Middle frontal gyrus (tissue), 1 donor: Measurements from ENCODE around the gene RET.

Source experiments
- DNase-seq: peaks from one replicate; pipeline ENCODE4 v3.0.0-alpha.2; 2015; ENCODE audit warnings: low spot score; ENCODE audit errors: extremely low spot score

RET gene

GRCh38 chr10:43076876-43077420 is at the start of gene RET:
Gene RET (plus strand): TSS chr10:43077069. CDS start chr10:43077259, 190 bp downstream.
- DNase-seq = no peak

- no peak for DNase-seq
These were observed 49.4 kb upstream of the RET start for GRCh38 chr10:43027331-43027955.

DNA sequence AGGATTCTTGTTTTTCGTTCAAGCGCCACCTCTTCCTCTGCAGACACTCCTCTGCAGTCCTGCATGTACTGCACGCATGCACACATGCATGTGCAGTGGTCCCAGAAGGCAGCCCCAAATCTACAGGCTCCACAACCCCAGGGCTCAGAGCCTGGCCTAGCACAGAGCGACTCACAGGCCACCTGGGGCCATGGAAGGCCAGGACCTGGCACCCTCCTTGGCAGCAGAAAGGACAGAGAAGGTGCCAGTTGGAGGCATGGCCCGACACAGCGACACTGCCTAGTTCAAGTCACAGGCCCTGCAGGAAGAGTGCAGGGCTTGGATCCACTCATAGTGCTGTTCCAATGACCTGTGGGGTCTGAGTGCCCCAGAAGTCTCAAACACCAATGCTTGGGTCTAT is 48.7 kb upstream of the RET start:
- no peak for DNase-seq

DNA sequence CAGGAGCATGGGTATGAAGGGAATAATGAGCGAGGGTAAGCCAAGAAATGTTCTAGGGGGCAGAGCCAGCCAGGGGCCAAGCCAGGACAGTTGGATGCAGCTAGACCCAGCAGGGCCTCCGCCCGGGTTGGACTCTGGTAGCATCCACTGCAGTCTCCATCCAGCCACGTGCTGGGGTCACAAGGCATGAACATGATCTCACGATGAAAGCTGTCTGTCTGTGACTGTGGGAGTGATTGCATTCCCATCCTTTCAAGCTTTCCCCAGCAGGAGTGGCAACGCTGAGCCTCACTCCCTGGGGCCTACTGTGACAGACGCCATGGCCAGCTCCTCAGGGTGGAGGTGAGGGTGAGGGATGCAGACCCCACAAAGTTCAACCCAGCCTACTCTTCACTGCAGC is 47.8 kb upstream of the RET start:
- no peak for DNase-seq

DNA sequence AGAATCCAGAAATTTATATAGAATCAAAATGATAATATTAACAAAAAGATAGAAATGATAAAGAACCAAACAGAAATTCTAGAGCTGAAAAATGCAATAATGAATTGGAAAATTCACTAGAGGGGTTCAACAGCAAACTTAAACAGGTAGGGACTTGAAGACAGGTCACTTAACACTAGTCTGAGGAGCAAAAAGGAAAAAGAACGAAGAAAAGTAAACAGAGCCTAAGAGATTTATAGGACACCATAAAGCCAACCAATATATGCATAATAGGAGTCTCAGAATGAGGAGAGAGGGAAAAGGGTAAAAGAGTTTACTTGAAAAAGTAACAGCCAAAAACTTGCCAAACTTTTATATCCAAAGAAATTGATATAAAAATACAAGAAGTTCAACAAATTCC is 44.3 kb upstream of the RET start:
- no peak for DNase-seq

GRCh38 chr10:43035800-43036199 is 41.1 kb upstream of the RET start:
- no peak for DNase-seq

GRCh38 chr10:43036481-43037428 is 40.1 kb upstream of the RET start:
- no peak for DNase-seq

GRCh38 chr10:43037440-43037839 is 39.4 kb upstream of the RET start:
- no peak for DNase-seq

DNA sequence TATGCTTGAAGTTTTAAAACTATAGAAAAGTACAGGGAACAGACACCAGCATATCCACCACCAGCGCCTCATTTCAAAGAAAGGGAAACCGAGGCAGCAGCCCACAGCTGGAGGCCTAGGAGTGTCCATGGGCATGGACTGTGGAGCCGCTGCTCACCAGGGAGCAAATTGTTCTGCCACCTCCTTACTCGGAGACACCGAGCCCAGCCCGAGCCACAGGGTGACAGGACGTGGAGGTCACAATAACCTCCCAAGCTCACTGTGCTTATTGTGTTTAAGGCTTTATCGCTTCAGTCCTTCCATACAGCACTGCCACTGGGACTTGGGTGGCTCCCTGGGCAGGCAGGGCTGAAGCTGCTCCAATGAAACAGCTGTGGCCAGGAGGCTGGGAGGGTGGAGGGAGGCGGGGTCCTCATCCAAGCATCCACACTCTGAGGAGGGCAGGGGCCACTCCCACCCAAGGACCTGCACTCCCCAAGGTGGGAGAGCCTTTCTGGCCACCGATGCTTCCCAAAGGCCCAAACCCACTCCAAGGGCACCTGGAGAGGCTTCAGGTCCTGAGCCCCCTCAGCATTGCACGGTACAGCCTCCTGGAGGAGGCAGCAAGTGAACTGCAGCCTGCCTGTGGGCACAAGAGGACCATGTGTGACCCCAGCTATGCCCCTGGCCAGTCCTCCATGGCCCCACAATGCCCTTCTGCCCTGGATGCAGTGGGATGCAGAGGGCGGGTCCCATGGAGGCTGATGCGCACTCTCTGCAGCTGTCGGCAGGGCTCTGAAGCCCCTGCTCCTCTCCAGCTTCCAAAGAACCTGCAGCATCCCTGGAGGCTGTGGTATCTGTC is 38.7 kb upstream of the RET start:
- no peak for DNase-seq

DNA sequence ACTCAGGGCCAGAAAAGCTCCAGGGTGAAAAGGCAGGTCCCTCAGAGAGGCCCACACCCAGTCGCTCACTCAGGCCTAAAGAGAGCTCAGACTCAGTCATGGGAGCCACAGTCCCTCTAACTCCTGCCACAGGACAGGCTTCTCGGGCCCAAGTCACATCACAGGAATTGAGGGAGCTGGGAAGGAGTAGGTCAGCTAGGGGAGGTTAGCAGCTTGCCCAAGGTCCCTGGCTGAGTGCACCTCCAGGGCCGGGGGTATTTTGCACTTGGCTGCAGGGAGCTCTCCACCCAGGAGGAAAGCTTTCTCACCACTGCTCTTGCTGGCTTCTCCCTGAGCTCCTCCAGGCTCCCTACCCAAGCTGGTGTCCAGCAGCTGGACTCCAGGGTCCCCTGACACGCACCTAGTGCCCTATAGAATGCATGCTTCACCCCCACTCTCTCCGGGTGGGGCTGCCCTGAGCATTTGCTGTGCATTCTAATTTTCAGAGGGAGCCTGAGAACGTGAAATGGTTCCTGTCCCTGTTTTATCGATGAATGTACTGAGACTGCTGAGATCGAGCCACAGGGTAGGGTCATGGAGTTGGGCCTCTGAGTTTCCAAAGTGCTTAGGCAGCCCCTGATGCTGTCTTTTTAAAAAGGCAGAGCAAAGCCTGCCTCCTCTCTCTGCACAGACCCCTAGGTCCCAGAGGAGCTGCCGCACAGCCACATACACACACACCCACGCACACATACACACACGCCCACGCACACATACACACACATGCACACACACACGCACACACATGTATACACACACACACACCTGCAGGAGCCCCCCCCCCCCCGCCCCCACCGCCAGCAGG is 37.9 kb upstream of the RET start:
- no peak for DNase-seq

GRCh38 chr10:43039624-43040481 is 37.0 kb upstream of the RET start:
- DNase-seq = no peak

DNA sequence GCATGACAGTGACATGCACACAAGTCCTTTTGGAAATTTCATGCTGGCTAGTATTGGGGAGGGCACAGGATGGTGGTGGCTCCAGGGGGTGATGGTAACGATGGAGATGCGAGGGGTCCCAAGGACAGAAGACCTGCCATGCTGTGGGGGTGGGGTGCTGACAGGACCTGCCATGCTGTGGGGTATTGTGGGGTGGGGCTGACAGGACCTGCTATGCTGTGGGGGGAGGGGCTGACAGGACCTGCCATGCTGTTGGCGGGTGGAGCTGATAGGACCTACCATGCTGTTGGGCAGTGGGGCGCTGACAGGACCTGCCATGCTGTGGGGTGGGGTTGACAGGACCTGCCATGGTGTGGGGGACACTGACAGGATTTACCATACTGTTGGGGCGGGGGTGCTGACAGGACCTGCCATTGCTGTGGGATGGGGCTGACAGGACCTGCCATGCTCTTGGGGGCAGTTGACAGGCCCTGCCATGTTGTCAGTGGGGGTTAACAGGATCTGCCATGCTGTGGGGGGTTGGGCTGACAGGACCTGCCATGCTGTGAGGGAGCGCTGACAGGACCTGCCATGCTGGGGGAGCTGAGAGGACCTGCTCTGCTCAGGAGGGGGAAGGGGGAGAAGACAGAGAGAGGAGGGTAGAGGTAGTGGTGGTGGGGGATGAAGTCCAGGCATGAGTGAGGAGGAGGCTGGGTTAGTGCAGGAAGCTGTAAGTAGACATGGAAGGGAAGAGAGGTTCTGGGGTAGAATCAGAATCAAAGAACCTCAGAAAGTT is 36.2 kb upstream of the RET start:
- no peak for DNase-seq

- DNase-seq = no peak
These were observed 35.2 kb upstream of the RET start for GRCh38 chr10:43041422-43042342.

DNA sequence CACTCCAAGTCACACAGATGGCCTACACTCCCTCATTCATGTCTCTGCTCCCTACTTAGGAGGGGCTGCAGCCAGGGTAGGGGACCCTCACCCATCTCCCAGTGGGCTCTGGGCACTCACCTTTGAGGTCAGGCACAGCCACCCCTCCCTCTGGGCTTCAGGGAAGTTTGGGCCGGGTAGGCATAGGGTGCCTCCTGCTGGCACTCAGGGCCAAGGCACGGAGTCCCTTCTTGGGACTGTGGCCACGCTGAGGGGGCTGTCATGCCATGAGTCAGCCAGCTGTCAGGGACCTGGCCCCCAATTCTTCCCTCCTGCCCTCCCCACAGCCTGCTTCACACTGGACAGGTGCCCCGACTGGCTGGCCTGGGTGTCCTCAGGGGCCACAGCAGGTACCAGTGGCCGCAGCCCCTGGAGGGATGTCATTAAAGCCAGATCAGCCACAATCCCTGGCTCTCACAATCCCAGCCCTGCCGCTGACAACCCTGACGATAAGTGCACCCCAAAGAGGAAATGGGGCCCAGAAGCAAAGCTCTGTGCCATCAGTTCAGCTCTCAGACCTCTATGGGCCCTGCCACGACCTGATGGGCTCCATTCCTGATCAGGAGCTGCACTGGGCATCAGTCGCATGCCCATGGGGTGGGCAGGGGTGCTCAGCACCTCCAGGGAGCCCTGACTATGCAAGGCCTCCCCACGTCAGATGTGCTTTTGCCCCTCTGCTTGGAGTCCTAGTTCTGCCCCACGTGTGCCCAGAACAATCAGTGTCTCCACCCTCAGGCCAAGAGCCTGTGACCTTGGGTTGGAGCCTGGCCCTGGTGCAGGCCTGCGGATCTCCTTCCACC is 34.1 kb upstream of the RET start:
- no peak for DNase-seq

DNA sequence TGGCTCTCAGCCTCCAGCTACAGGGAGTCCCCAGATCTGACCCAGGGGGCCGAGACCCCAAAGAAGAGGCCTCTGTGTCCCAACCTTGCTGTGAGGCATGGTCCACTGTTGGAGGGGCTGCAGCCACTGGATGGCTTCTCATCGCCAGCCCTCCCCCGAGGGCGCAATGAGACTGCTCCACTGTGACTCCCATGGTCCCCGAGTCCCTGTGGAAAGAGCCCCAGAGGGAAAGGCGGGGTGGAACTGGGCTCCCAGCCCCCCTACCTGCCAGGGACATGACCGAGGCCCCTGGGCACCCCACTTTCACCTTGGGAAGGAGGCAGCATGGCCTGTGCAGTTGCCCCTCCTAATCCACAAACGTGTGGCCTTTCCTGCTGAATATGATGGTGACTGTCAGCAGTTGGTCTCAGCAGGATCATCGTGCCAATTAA is 33.5 kb upstream of the RET start:
- no peak for DNase-seq

GRCh38 chr10:43043773-43044447 is 33.0 kb upstream of the RET start:
- no peak for DNase-seq
